ENCODE data around the gene PRF1. TPM values are rescaled to one million over a fixed set of nuclear protein-coding genes. Genes with fewer than 3 reads are reported as not detected.
A peak's percentile ranks its signal among the peaks of the same experiment; 100 is the strongest.

The PRF1 gene
- total RNA-seq, 2 experiments from 2014 or later: 165 to 170 TPM

- H3K27me3 Mint-ChIP-seq: peaks cover 6% of the 10 kb centered on the region
- H3K36me3 Mint-ChIP-seq: no peaks in the 10 kb centered on the region
- H3K27ac Mint-ChIP-seq: no peak overlapping the region
- no peak for ATAC-seq (ENCODE audit: low read depth)
- no peaks in the 10 kb centered on the region for H3K4me1 Mint-ChIP-seq
- no peaks in the 10 kb centered on the region for H3K9me3 Mint-ChIP-seq
- no peak for DNase-seq
- no peak overlapping the region for H3K4me3 Mint-ChIP-seq
- POLR2A ChIA-PET: interaction anchor here (1.0 kb wide), 1 partner anchor 215 kb away, joined by 3 read pairs; no protein-coding TSS in a partner anchor
These were observed 50.0 kb downstream of the PRF1 start for GRCh38 chr10:70552586-70552985.

- Mint-ChIP-seq H3K9me3 (no peaks in the 10 kb centered on the region), H3K36me3 (no peaks in the 10 kb centered on the region), H3K4me1 (no peaks in the 10 kb centered on the region), H3K27me3 (peaks cover 6% of the 10 kb centered on the region), H3K4me3 (no peak overlapping the region), H3K27ac (no peak overlapping the region)
- POLR2A ChIA-PET: interaction anchor here (1.0 kb wide), 1 partner anchor 216 kb away, joined by 3 read pairs; no protein-coding TSS in a partner anchor
- DNase-seq (no peak), ATAC-seq (ENCODE audit: low read depth) (no peak)
These were observed 50.5 kb downstream of the PRF1 start for GRCh38 chr10:70551971-70552422.

- Mint-ChIP-seq H3K36me3 (no peaks in the 10 kb centered on the region), H3K4me3 (no peak overlapping the region), H3K27ac (no peak overlapping the region), H3K27me3 (peaks cover 6% of the 10 kb centered on the region), H3K9me3 (no peaks in the 10 kb centered on the region), H3K4me1 (no peaks in the 10 kb centered on the region)
- POLR2A ChIA-PET: no interaction called here
- ATAC-seq (ENCODE audit: low read depth) (no peak), DNase-seq (no peak)
These were observed 51.1 kb downstream of the PRF1 start for GRCh38 chr10:70551466-70551865.

GRCh38 chr10:70550459-70550858 lies 52.1 kb downstream of the PRF1 start:
- DNase-seq (no peak), ATAC-seq (ENCODE audit: low read depth) (no peak)
- H3K4me3 Mint-ChIP-seq: no peak overlapping the region
- no peaks in the 10 kb centered on the region for H3K4me1 Mint-ChIP-seq
- H3K36me3 Mint-ChIP-seq: no peaks in the 10 kb centered on the region
- no peak overlapping the region for H3K27ac Mint-ChIP-seq
- H3K9me3 Mint-ChIP-seq: no peaks in the 10 kb centered on the region
- POLR2A ChIA-PET: no interaction called here
- H3K27me3 Mint-ChIP-seq: peaks cover 6% of the 10 kb centered on the region

- POLR2A ChIA-PET: interaction anchor here (2.1 kb wide), 1 partner anchor 52 kb away, joined by 4 read pairs; the partner anchor contains the start of gene PRF1
- DNase-seq (peak; percentile 77), ATAC-seq (ENCODE audit: low read depth) (peak; percentile 89)
- Mint-ChIP-seq H3K4me1 (no peaks in the 10 kb centered on the region), H3K4me3 (no peak overlapping the region), H3K36me3 (no peaks in the 10 kb centered on the region), H3K27ac (no peak overlapping the region), H3K9me3 (no peaks in the 10 kb centered on the region), H3K27me3 (peaks cover 6% of the 10 kb centered on the region)
These were observed 52.5 kb downstream of the PRF1 start for GRCh38 chr10:70549962-70550458.

- Mint-ChIP-seq H3K27me3 (peaks cover 6% of the 10 kb centered on the region), H3K4me1 (no peaks in the 10 kb centered on the region), H3K27ac (no peak overlapping the region), H3K9me3 (no peaks in the 10 kb centered on the region), H3K36me3 (no peaks in the 10 kb centered on the region), H3K4me3 (no peak overlapping the region)
- ATAC-seq (ENCODE audit: low read depth) (peak; percentile 27), DNase-seq (no peak)
- POLR2A ChIA-PET: interaction anchor here (2.1 kb wide), 1 partner anchor 53 kb away, joined by 4 read pairs; the partner anchor contains the start of gene PRF1
These were observed 53.1 kb downstream of the PRF1 start for GRCh38 chr10:70549351-70549961.

Other genes with a start within 250 kb of the PRF1 start
- 10 to 100 TPM; 13.0 to 13.3 TPM for gene LRRC20, start 220.1 kb downstream of the PRF1 start, total RNA-seq
- 10 to 100 TPM; 49.3 to 54.2 TPM for gene EIF4EBP2, start 198.6 kb downstream of the PRF1 start, total RNA-seq
- not detected for gene NODAL, start 161.1 kb downstream of the PRF1 start, total RNA-seq
- gene PALD1, start 124.0 kb downstream of the PRF1 start, total RNA-seq: 1 to 10 TPM; 1.1 to 1.4 TPM
- not detected for gene ADAMTS14, start 69.8 kb upstream of the PRF1 start, total RNA-seq
- not detected for gene TBATA, start 182.6 kb upstream of the PRF1 start, total RNA-seq
- gene SGPL1, start 213.2 kb upstream of the PRF1 start, total RNA-seq: 10 to 100 TPM; 28.2 to 31.8 TPM

Data from activated naive CD8-positive, alpha-beta T cell treated with anti-CD3 and anti-CD28 coated beads, Interleukin-2, amount 10 ng/mL, durations not matched to agents 7 days and 5 days (primary cell).